OCI-M2 (cell line): ENCODE results near the gene CNTN5.

Experiments
- DNase-seq: peaks from one replicate; lab custom pipeline; 2025; ENCODE audit not compliant: unreplicated experiment; lab: John Stamatoyannopoulos, UW

CNTN5 gene

GRCh38 chr11:99371257-99371656, 350.5 kb downstream of the CNTN5 start:
- no peak for DNase-seq

GRCh38 chr11:99376463-99376862, 355.7 kb downstream of the CNTN5 start:
- DNase-seq, result no peak

GRCh38 chr11:99383648-99384245, 363.0 kb downstream of the CNTN5 start:
- no peak for DNase-seq

GRCh38 chr11:99391245-99391644, 370.5 kb downstream of the CNTN5 start:
- no peak for DNase-seq

GRCh38 chr11:99406345-99406744, 385.6 kb downstream of the CNTN5 start:
- DNase-seq, result no peak

GRCh38 chr11:99410636-99411035, 389.9 kb downstream of the CNTN5 start:
- no peak for DNase-seq

GRCh38 chr11:99418927-99419720, 398.4 kb downstream of the CNTN5 start:
- no peak for DNase-seq

- DNase-seq, result no peak
Observed at GRCh38 chr11:99419991-99420390, 399.2 kb downstream of the CNTN5 start.

- DNase-seq, result no peak
Observed at GRCh38 chr11:99422581-99423427, 402.1 kb downstream of the CNTN5 start.

GRCh38 chr11:99423428-99423983, 402.8 kb downstream of the CNTN5 start:
- DNase-seq, result no peak

- no peak for DNase-seq
Observed at GRCh38 chr11:99424313-99425084, 403.8 kb downstream of the CNTN5 start.

- DNase-seq, result no peak
Observed at GRCh38 chr11:99425596-99425995, 404.8 kb downstream of the CNTN5 start.

GRCh38 chr11:99432677-99433076, 411.9 kb downstream of the CNTN5 start:
- DNase-seq, result no peak

- DNase-seq, result no peak
Observed at GRCh38 chr11:99443276-99443675, 422.5 kb downstream of the CNTN5 start.

GRCh38 chr11:99446400-99446799, 425.7 kb downstream of the CNTN5 start:
- no peak for DNase-seq

- DNase-seq, result no peak
Observed at GRCh38 chr11:99449345-99449744, 428.6 kb downstream of the CNTN5 start.

- no peak for DNase-seq
Observed at GRCh38 chr11:99452075-99452474, 431.3 kb downstream of the CNTN5 start.

- DNase-seq, result no peak
Observed at GRCh38 chr11:99461913-99462312, 441.2 kb downstream of the CNTN5 start.

- no peak for DNase-seq
Observed at GRCh38 chr11:99464985-99465384, 444.2 kb downstream of the CNTN5 start.

- DNase-seq, result no peak
Observed at GRCh38 chr11:99489581-99489980, 468.8 kb downstream of the CNTN5 start.

GRCh38 chr11:99494065-99494464, 473.3 kb downstream of the CNTN5 start:
- no peak for DNase-seq
